GM21423 (cell line): Measurements from ENCODE around the gene UGT2A2.

Experiments
- ATAC-seq: cut with Tn5 transposase; IDR thresholded peaks from one replicate; pipeline ENCODE4 v1.9.1; 2021; ENCODE audit warnings: mild to moderate bottlenecking, moderate library complexity; ENCODE audit not compliant: unreplicated experiment

Gene UGT2A2

DNA sequence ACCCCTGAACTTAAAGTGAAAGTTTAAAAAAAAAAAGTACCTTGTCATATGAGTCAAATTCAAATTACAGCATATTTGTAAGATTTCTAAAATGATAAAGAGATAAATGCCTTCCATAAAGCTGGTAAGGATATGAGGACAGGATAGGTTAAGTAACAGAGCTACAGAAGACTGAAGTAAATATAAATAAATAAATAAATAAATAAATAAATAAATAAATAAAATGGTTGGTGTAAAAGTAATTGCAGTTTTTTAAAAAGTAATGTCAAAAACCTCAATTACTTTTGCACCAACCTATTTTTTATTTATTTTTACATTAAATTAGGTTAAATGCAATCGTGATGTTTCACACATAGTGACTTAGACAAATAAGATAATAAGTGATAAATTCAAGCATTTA, 62.2 kb downstream of the UGT2A2 start:
- ATAC-seq = no peak

DNA sequence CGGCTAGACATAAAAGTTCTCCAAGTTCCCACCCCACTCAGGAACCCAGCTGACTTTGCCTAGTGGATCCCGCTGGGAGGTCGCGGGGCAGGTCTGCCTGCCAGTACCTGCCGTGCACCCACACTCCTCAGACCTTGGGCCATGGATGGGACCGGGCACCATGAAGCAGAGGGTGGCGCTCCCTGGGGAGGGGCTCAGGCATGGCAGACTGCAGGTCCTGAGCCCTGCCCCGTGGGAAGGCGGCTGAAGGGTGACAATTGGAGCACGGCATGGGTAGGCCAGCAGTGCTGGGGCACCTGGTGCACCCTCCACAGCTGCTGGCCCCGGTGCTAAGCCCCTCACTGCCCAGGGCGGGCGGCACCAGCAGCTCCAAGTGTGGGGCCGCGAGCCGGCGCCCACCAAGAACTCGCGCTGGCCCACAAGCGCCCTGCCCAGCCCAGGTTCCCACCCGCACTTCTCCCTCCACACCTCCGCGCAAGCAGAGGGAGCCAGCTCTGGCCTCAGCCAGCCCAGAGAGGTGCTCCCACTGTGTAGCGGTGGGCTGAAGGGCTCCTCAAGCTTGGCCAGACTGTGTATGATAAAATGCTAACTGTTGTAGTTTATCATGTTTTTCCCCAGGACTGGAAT, 63.1 kb downstream of the UGT2A2 start:
- ATAC-seq = no peak

DNA sequence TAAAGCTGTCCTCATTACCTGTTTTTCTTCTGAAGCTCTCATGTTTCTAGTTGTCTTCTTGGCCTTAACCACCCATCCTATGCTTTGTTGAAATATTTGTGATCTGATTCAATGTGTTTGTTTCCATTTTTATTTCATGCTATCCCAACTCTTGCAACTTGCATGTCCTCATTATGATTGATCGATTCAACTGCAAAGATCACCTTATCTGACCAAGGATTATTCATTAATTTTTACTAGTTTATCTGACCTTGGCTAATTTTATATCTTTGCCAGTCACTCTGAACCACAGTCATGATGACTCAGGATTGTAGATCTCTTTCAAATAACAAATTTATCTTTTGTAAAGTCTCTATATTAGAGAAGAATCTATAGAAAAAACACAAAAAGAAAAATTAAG, 70.7 kb downstream of the UGT2A2 start:
- no peak for ATAC-seq

DNA sequence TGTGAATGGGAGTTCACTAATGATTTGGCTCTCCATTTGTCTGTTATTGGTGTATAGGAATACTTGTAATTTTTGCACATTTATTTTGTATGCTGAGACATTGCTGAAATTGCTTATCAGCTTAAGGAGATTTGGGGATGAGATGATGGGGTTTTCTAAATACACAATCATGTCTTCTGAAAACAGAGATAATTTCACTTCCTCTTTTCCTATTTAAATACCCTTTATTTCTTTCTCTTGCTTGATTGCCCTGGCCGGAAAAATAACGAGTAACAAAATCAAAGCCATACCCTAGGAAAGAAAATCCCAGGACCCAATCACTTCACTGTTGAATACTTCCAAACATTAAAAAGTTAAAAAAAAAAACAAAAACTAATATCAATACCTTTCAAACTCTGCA, 76.0 kb downstream of the UGT2A2 start:
- ATAC-seq = no peak

DNA sequence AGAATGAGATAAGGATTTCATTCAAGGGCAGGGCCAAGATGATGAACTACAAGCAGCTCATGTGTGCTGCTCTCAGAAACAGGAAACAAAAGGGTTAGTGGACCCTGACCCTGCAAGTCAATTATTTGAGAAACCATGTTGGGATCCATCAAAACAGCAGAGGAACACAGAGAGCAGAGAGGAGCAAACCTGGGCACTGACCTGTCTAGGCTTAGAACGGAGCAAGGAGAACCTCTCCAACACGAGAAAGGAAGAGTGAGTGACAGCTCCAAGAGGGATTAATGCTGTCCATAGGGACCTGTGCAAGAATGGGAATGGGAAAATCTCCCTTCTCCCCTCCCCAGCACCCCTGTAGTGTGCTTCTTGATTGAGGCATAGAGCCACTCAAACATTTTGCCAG, 89.8 kb downstream of the UGT2A2 start:
- ATAC-seq = no peak

DNA sequence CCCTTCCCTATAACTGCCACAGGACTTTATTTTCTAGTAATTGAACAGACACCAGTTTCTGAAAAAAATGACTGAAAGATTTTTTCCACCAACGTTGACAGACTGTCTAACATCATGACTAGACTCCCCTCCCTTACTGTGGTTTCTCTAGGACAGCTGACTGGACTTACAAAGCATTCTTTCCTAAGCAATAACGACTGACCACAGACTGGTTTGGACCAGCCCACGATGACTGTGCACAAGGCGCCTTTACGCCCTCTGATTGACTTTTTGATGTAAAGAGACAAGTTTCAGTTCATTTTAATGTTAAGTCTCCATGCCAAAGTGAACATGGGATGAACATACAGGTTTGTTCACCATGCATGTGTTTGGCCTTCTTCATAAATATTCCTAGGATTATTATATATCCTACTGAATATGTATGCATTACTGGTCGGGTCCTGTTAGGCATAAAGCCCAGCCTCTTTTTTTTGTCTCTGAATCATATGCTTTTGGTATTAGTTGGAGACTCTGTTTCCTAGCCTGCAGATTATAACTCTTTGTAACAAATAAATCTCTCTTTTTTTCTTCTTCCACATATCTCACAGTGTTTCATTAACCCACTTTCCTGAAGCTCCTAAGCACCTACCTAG, 93.2 kb downstream of the UGT2A2 start:
- ATAC-seq = no peak
